Measurements from ENCODE around the gene EMSY. TPM values are rescaled to one million over a fixed set of nuclear protein-coding genes. Genes with fewer than 3 reads are reported as not detected.

Gene EMSY
- 3.7 and 7.1 TPM in 2 replicates for total RNA-seq

GRCh38 chr11:76444384-76445120, at the start of gene EMSY:
Gene EMSY, plus strand, starts transcription at chr11:76445018. Its CDS starts 1,921 bp downstream, at chr11:76446939.

Other genes with a start within 250 kb of the EMSY start
- 0.51 and 6.0 TPM in 2 replicates for gene WNT11, start 238.5 kb upstream of the EMSY start, total RNA-seq
- 14.0 and 28.1 TPM in 2 replicates for gene THAP12, start 63.9 kb upstream of the EMSY start, total RNA-seq
- gene GVQW3, start 63.7 kb upstream of the EMSY start, total RNA-seq: 0.17 and 0.47 TPM in 2 replicates
- 36.2 and 95.5 TPM in 2 replicates for gene LRRC32, start 225.7 kb downstream of the EMSY start, total RNA-seq